ENCODE results near the gene DAAM1. TPM values are rescaled to one million over a fixed set of nuclear protein-coding genes. Genes with fewer than 3 reads are reported as not detected.
A peak's percentile ranks its signal among the peaks of the same experiment; 100 is the strongest.

The DAAM1 gene
- total RNA-seq, 1 donor from 2014 or later, result 42.0 TPM

DNA sequence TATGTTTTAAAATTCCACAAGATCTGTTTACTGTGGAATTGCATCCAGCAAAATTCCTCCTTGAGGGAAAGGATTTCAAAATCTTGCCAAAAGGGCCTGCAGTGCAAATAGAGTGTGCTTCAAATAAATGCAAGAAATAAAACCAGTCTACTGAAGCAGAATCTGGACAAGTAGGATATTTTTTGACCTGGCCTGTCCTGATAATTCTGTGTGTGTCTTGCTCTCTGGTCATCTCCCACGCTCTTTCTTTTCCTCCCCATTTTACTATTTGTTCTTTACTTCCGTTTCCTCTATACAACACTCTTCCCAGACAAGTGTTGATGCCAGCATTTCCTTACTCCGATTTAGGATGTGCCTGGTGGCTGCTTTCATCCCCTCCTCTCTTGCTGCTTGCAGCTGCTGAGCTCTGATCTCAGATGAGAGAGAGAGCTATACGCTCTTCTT, 160.8 kb downstream of the DAAM1 start:
- H3K36me3 ChIP-seq, result peaks cover 0 to 34% of the 10 kb centered on the region in 2 donors
- no peak overlapping the region for H3K4me3 ChIP-seq
- H3K9me3 ChIP-seq, result no peaks in the 10 kb centered on the region
- H3K4me1 ChIP-seq, result peaks cover 56% of the 10 kb centered on the region
- intact Hi-C loops (cut with DNase I), result no loop called here
- H3K27ac ChIP-seq, result peak overlapping the region; percentile 70
- H3K27me3 ChIP-seq, result no peaks in the 10 kb centered on the region
- DNase-seq (ENCODE audit: extremely low spot score in 2 of 2), result no peak
- TF ChIP-seq, protein P1, sequence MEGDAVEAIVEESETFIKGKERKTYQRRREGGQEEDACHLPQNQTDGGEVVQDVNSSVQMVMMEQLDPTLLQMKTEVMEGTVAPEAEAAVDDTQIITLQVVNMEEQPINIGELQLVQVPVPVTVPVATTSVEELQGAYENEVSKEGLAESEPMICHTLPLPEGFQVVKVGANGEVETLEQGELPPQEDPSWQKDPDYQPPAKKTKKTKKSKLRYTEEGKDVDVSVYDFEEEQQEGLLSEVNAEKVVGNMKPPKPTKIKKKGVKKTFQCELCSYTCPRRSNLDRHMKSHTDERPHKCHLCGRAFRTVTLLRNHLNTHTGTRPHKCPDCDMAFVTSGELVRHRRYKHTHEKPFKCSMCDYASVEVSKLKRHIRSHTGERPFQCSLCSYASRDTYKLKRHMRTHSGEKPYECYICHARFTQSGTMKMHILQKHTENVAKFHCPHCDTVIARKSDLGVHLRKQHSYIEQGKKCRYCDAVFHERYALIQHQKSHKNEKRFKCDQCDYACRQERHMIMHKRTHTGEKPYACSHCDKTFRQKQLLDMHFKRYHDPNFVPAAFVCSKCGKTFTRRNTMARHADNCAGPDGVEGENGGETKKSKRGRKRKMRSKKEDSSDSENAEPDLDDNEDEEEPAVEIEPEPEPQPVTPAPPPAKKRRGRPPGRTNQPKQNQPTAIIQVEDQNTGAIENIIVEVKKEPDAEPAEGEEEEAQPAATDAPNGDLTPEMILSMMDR (IDR thresholded peaks at IDR 0.05), result no peak
- TF ChIP-seq POLR2A (IDR thresholded peaks at IDR 0.05) (no peak), POLR2AphosphoS5 (IDR thresholded peaks at IDR 0.05; ENCODE audit: insufficient read depth in 1 of 2, low read depth in 1 of 2) (no peak)

DNA sequence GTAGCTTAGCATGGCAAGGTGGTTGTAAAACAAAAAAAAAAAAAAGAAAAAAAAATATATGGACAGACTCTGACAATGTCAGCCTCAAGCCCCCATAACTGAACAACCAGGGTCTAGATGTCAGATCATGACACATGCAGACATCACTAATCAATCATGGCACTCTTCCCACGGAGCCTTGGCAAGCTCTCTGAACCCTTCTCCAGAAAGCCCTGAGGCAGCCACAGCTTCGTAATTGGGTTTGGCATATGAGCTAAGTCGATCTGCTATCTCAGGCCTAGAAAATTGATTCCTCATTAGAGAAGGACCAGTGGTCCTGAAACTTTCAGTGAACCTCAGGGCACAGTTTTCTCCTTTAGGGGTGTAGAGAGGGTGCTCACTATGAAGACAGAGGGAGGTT, 164.5 kb downstream of the DAAM1 start:
- Histone ChIP-seq H3K27ac (no peak overlapping the region), H3K36me3 (peaks cover 0 to 53% of the 10 kb centered on the region in 2 donors), H3K4me3 (no peak overlapping the region), H3K4me1 (peaks cover 34% of the 10 kb centered on the region), H3K9me3 (no peaks in the 10 kb centered on the region), H3K27me3 (no peaks in the 10 kb centered on the region)
- intact Hi-C loops (cut with DNase I), result no loop called here
- DNase-seq (ENCODE audit: extremely low spot score in 2 of 2), result no peak
- TF ChIP-seq POLR2AphosphoS5 (IDR thresholded peaks at IDR 0.05; ENCODE audit: insufficient read depth in 1 of 2, low read depth in 1 of 2), result no peak
- TF ChIP-seq, protein P1 (IDR thresholded peaks at IDR 0.05), result no peak
- no peak for TF ChIP-seq POLR2A (IDR thresholded peaks at IDR 0.05)

DNA sequence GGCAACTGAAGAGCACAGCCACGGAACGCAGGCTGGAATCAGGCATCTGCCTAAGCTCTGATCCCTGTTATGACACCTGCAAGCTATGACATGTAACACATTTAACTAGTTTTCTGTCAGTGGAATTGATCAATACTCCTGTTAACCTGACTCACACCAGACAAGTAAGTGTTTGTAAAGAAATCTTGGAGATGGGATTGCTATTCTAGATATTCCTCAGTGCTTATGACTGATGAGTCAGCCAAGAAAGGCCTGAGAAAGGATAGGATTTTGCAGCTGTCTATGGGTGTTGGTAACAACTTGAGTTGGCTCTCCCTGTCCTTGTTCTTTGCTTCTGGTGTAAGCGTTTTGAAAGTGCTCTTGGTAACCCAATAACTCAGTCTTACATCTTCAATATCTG, 166.2 kb downstream of the DAAM1 start:
- H3K27ac ChIP-seq, result no peak overlapping the region
- H3K27me3 ChIP-seq, result no peaks in the 10 kb centered on the region
- intact Hi-C loops (cut with DNase I), result no loop called here
- TF ChIP-seq, protein P1 (IDR thresholded peaks at IDR 0.05), result no peak
- TF ChIP-seq POLR2AphosphoS5 (IDR thresholded peaks at IDR 0.05; ENCODE audit: insufficient read depth in 1 of 2, low read depth in 1 of 2), result peak in 1 of 2 donors; percentile 61
- DNase-seq (ENCODE audit: extremely low spot score in 2 of 2), result no peak
- H3K9me3 ChIP-seq, result no peaks in the 10 kb centered on the region
- no peak overlapping the region for H3K4me3 ChIP-seq
- peaks cover 0 to 43% of the 10 kb centered on the region in 2 donors for H3K36me3 ChIP-seq
- H3K4me1 ChIP-seq, result peaks cover 33% of the 10 kb centered on the region

DNA sequence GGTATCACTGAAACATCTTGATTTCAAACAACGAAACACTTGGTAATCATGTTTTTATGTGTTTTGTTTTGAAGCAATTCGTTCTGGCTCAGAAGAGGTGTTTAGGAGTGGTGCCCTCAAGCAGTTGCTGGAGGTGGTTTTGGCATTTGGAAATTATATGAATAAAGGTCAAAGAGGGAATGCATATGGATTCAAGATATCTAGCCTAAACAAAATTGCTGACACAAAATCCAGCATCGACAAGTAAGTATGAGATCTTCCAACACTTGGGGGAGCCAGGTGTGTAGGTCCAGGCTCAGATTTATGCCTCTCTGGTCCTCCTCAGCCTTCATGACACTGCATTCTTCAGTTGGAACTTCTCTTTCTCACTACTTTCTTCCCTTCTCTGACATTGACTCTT, 166.6 kb downstream of the DAAM1 start:
- no peak overlapping the region for H3K4me3 ChIP-seq

DNA sequence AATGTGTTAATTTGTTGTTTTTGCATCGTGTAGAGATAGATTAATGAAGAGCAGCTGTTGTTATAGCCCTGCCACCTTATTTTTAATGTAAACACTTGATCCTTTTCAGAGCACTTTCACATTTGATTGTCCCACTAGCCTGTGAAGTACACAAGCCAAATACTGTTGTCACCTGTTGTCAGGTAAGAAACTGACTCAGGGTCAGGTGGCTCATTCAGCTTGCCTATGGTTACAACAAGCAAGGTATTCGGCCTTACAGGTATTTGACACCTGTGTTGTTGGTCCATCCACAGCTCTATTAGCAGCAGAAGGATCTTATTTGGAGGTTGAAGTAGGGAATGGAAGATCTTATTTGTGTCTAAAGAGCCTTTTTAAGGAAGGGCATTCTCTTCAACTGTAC, 167.8 kb downstream of the DAAM1 start:
- H3K4me3 ChIP-seq, result no peak overlapping the region
- H3K4me1 ChIP-seq, result peaks cover 40% of the 10 kb centered on the region
- no peak overlapping the region for H3K27ac ChIP-seq
- peaks cover 0 to 39% of the 10 kb centered on the region in 2 donors for H3K36me3 ChIP-seq
- intact Hi-C loops (cut with DNase I), result no loop called here
- DNase-seq (ENCODE audit: extremely low spot score in 2 of 2), result no peak
- H3K9me3 ChIP-seq, result no peaks in the 10 kb centered on the region
- TF ChIP-seq POLR2A (IDR thresholded peaks at IDR 0.05), result no peak
- no peaks in the 10 kb centered on the region for H3K27me3 ChIP-seq

More for the DNA sequence above, 166.6 kb downstream of the DAAM1 start:
- H3K27ac ChIP-seq, result no peak overlapping the region
- H3K4me1 ChIP-seq, result peaks cover 33% of the 10 kb centered on the region
- DNase-seq (ENCODE audit: extremely low spot score in 2 of 2), result no peak
- no peaks in the 10 kb centered on the region for H3K27me3 ChIP-seq
- TF ChIP-seq POLR2AphosphoS5 (IDR thresholded peaks at IDR 0.05; ENCODE audit: insufficient read depth in 1 of 2, low read depth in 1 of 2) (no peak), POLR2A (IDR thresholded peaks at IDR 0.05) (no peak)
- TF ChIP-seq, protein P1 (IDR thresholded peaks at IDR 0.05), result no peak
- no peaks in the 10 kb centered on the region for H3K9me3 ChIP-seq
- intact Hi-C loops (cut with DNase I), result no loop called here
- H3K36me3 ChIP-seq, result peaks cover 0 to 43% of the 10 kb centered on the region in 2 donors
